Measurements from ENCODE around the gene MOGAT2. TPM values are rescaled to one million over a fixed set of nuclear protein-coding genes. Genes with fewer than 3 reads are reported as not detected.

The MOGAT2 gene
- polyA plus RNA-seq, 1 of the 3 experiments (the other 2 are of a cell fraction) = 0.03 TPM

GRCh38 chr11:75721852-75722668, 4.4 kb downstream of the MOGAT2 start:
- TF ChIP-seq TAF1 (IDR thresholded peaks at IDR 0.05; ENCODE audit: borderline replicate concordance, low read depth, low read length) (no peak), SMC3 (IDR thresholded peaks at IDR 0.05; ENCODE audit: low read depth, low read length) (no peak), REST (IDR thresholded peaks at IDR 0.05; ENCODE audit: low read depth, low read length) (no peak)
- ChIA-PET CTCF (interaction anchor here (1.0 to 2.7 kb wide), 12 partner anchors 7 to 146 kb away, joined by 3 to 21 read pairs (median 6); partner anchors contain the start of genes DGAT2 and UVRAG), POLR2A (no interaction called here)
- WGBS (ENCODE audit: low lambda C conversion rate) = 91% methylated on average over 14 of the region's 14 CpGs
- no peak overlapping the region for H3K27ac ChIP-seq (ENCODE audit: low read depth in 2 of 2, low read length in 1 of 2)
- no peaks in the 10 kb centered on the region for H3K27me3 ChIP-seq (ENCODE audit: insufficient read depth)
- DNase-seq = no peak
- H3K79me2 ChIP-seq (ENCODE audit: insufficient read depth) = no peaks in the 10 kb centered on the region
- H3K4me1 ChIP-seq (ENCODE audit: control insufficient read depth in 1 of 2, insufficient read depth in 2 of 2, low read depth in 1 of 2, low read length in 1 of 2) = peaks cover 0 to 12% of the 10 kb centered on the region in 2 experiments; a peak in 1 of 4 replicates
- H3K4me3 ChIP-seq (ENCODE audit: low read depth in 2 of 2, low read length in 1 of 2) = no peak overlapping the region
- H3K4me2 ChIP-seq = no peak overlapping the region
- no peaks in the 10 kb centered on the region for H4K20me1 ChIP-seq (ENCODE audit: insufficient read depth)
- no peak overlapping the region for H2AFZ ChIP-seq (ENCODE audit: low read depth)
- no peaks in the 10 kb centered on the region for H3K9me2 ChIP-seq
- no peaks in the 10 kb centered on the region for H3K9me3 ChIP-seq
- no peaks in the 10 kb centered on the region for H3F3A ChIP-seq (replicated peaks; ENCODE audit: insufficient read depth)
- no peak overlapping the region for H3K9ac ChIP-seq
- no peaks in the 10 kb centered on the region for H3K36me3 ChIP-seq (replicated peaks in 1 of 2; ENCODE audit: control insufficient read depth in 1 of 2, insufficient read depth in 2 of 2, low read length in 1 of 2)

DNA sequence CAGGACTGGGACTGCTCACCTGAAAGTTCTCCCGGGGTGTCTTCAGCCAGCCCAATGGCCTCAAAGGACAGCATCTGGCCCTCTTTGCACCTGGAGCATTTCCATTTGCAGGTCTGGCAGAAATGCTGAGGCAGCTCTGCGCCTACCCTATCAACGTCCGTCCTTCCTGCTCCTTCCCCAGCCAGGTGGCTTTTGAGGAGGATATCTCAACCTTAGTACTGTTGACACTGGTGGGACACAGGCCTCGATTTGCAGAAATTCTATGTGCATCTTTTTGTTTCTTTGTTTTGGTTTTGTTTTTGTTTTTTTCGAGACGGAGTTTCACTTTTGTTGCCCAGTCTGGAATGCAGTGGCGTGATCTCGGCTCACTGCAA, 5.0 kb downstream of the MOGAT2 start:
- no peak overlapping the region for H3K4me2 ChIP-seq
- no peaks in the 10 kb centered on the region for H3K27me3 ChIP-seq (ENCODE audit: insufficient read depth)
- no peaks in the 10 kb centered on the region for H4K20me1 ChIP-seq (ENCODE audit: insufficient read depth)
- H3K36me3 ChIP-seq (replicated peaks in 1 of 2; ENCODE audit: control insufficient read depth in 1 of 2, insufficient read depth in 2 of 2, low read length in 1 of 2) = no peaks in the 10 kb centered on the region
- POLR2A ChIA-PET = no interaction called here
- H2AFZ ChIP-seq (ENCODE audit: low read depth) = no peak overlapping the region
- CTCF ChIA-PET = interaction anchor here (1.0 to 2.7 kb wide), 13 partner anchors 8 to 145 kb away, joined by 3 to 21 read pairs (median 6); partner anchors contain the start of genes DGAT2 and UVRAG
- WGBS (ENCODE audit: low lambda C conversion rate) = 66% methylated on average over 9 of the region's 9 CpGs
- no peak overlapping the region for H3K27ac ChIP-seq (ENCODE audit: low read depth in 2 of 2, low read length in 1 of 2)
- TF ChIP-seq GABPA (IDR thresholded peaks at IDR 0.05; ENCODE audit: low read depth) = no peak
- no peak for TF ChIP-seq RCOR1 (IDR thresholded peaks at IDR 0.05; ENCODE audit: low read length)
- TF ChIP-seq FOXJ3 (CRISPR knock-in tag; IDR thresholded peaks at IDR 0.05) = no peak
- no peak for TF ChIP-seq YY1 (IDR thresholded peaks at IDR 0.05; ENCODE audit: low read depth)
- TF ChIP-seq, protein P1, sequence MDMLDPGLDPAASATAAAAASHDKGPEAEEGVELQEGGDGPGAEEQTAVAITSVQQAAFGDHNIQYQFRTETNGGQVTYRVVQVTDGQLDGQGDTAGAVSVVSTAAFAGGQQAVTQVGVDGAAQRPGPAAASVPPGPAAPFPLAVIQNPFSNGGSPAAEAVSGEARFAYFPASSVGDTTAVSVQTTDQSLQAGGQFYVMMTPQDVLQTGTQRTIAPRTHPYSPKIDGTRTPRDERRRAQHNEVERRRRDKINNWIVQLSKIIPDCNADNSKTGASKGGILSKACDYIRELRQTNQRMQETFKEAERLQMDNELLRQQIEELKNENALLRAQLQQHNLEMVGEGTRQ (IDR thresholded peaks at IDR 0.05; ENCODE audit: borderline replicate concordance, low read depth, low read length) = no peak
- TF ChIP-seq RAD21 (IDR thresholded peaks at IDR 0.05; ENCODE audit: low read length) = no peak
- no peak for TF ChIP-seq MXI1 (IDR thresholded peaks at IDR 0.05; ENCODE audit: low read depth, low read length)
- no peak for TF ChIP-seq GATA2 (CRISPR knock-in tag; IDR thresholded peaks at IDR 0.05)
- no peak for TF ChIP-seq EZH2phosphoT487 (IDR thresholded peaks at IDR 0.05; ENCODE audit: borderline replicate concordance, low read depth)
- TF ChIP-seq JUND (IDR thresholded peaks at IDR 0.05) = no peak
- no peaks in the 10 kb centered on the region for H3K79me2 ChIP-seq (ENCODE audit: insufficient read depth)
- no peaks in the 10 kb centered on the region for H3F3A ChIP-seq (replicated peaks; ENCODE audit: insufficient read depth)
- H3K9me3 ChIP-seq = no peaks in the 10 kb centered on the region
- DNase-seq = no peak
- H3K4me1 ChIP-seq (ENCODE audit: control insufficient read depth in 1 of 2, insufficient read depth in 2 of 2, low read depth in 1 of 2, low read length in 1 of 2) = peaks cover 0 to 12% of the 10 kb centered on the region in 2 experiments; a peak in 1 of 4 replicates
- H3K9me2 ChIP-seq = no peaks in the 10 kb centered on the region
- H3K9ac ChIP-seq = no peak overlapping the region
- no peak overlapping the region for H3K4me3 ChIP-seq (ENCODE audit: low read depth in 2 of 2, low read length in 1 of 2)

Measured in SK-N-SH (cell line).